Measurements from ENCODE around the gene TSPAN16.
A peak's percentile ranks its signal among the peaks of the same experiment; 100 is the strongest.
"Not testable (repeated sequence)": the region's sequence is repeated elsewhere in the genome, so short reads cannot be mapped to it uniquely, and the experiment has no call there.

TSPAN16 gene

GRCh38 chr19:11345122-11345803, 49.3 kb downstream of the TSPAN16 start:
- no peak for FAIRE-seq
- peak; percentile 15 for DNase-seq (ENCODE audit: low spot score)

GRCh38 chr19:11346104-11346940, 50.4 kb downstream of the TSPAN16 start, which contains the start of the genes CCDC159 and TMEM205:
TSS of gene CCDC159 (plus strand) at chr19:11346519. CDS start at chr19:11346607, 88 bp downstream.
TSS of gene TMEM205 (minus strand) at chr19:11346268. CDS start at chr19:11345619, 649 bp downstream.
- DNase-seq (ENCODE audit: low spot score) (peak; percentile 96), FAIRE-seq (peak; percentile 96)

- no peak for DNase-seq (ENCODE audit: low spot score)
- no peak for FAIRE-seq
Observed at GRCh38 chr19:11347546-11348039, 51.6 kb downstream of the TSPAN16 start.

- no peak for DNase-seq (ENCODE audit: low spot score)
- FAIRE-seq = no peak
Observed at GRCh38 chr19:11349171-11349570, 53.2 kb downstream of the TSPAN16 start.

GRCh38 chr19:11354102-11354501, 58.1 kb downstream of the TSPAN16 start:
- not testable (repeated sequence) for DNase-seq (ENCODE audit: low spot score); FAIRE-seq

- no peak for FAIRE-seq
Observed at GRCh38 chr19:11355160-11356073, 59.5 kb downstream of the TSPAN16 start, which contains the start of gene PLPPR2. TSS of gene PLPPR2 (plus strand) at chr19:11355432. CDS start at chr19:11357674, 2,242 bp downstream.

GRCh38 chr19:11356074-11356397, 60.1 kb downstream of the TSPAN16 start:
- FAIRE-seq = no peak

More at GRCh38 chr19:11355160-11356073, 59.5 kb downstream of the TSPAN16 start, which contains the start of gene PLPPR2:
- peak; percentile 44 for DNase-seq (ENCODE audit: low spot score)

GRCh38 chr19:11356676-11357550, 61.0 kb downstream of the TSPAN16 start:
- DNase-seq (ENCODE audit: low spot score) (no peak), FAIRE-seq (no peak)

More at GRCh38 chr19:11356074-11356397, 60.1 kb downstream of the TSPAN16 start:
- no peak for DNase-seq (ENCODE audit: low spot score)

GRCh38 chr19:11359421-11359820, 63.5 kb downstream of the TSPAN16 start:
- no peak for DNase-seq (ENCODE audit: low spot score)
- no peak for FAIRE-seq

- no peak for FAIRE-seq
- DNase-seq (ENCODE audit: low spot score) = no peak
Observed at GRCh38 chr19:11361037-11361770, 65.2 kb downstream of the TSPAN16 start.

GRCh38 chr19:11361771-11362731, 66.1 kb downstream of the TSPAN16 start:
- FAIRE-seq (no peak), DNase-seq (ENCODE audit: low spot score) (no peak)

GRCh38 chr19:11363881-11364280, 67.9 kb downstream of the TSPAN16 start:
- FAIRE-seq = no peak
- DNase-seq (ENCODE audit: low spot score) = no peak

GRCh38 chr19:11364296-11364904, 68.4 kb downstream of the TSPAN16 start:
- DNase-seq (ENCODE audit: low spot score) = no peak
- FAIRE-seq = no peak

- DNase-seq (ENCODE audit: low spot score) (no peak), FAIRE-seq (no peak)
Observed at GRCh38 chr19:11364935-11365334, 69.0 kb downstream of the TSPAN16 start.

Measured in RCC 7860 (cell line).